Upper lobe of left lung (tissue), 6 donors: ENCODE measurements around the gene CNOT10. TPM values are rescaled to one million over a fixed set of nuclear protein-coding genes. Genes with fewer than 3 reads are reported as not detected.
"Not testable (repeated sequence)": the region's sequence is repeated elsewhere in the genome, so short reads cannot be mapped to it uniquely, and the experiment has no call there.

ENCODE experiments used
- ATAC-seq, 2 donors: fragments of 200-7000 bp; cut with Tn5 transposase; one replicate each; pipeline ENCODE4 v1.9.1; 2022; ENCODE audit warnings: mild to moderate bottlenecking in 2 of 2, moderate library complexity in 2 of 2; ENCODE audit not compliant: low FRiP score in 2 of 2
- DNase-seq, 2 donors: peaks; one replicate each; pipeline ENCODE4 v3.0.0-alpha.2; 2019 to 2020
- H3K27ac ChIP-seq, 4 donors: fragments of 200-600 bp; sonication (generic); one replicate each; pipeline ENCODE4 v1.5.1; 2016 to 2019
- H3K27me3 ChIP-seq, 4 donors: fragments of 200-600 bp; sonication (generic); one replicate each; pipeline ENCODE4 v1.5.1; 2017 to 2019
- H3K36me3 ChIP-seq, 4 donors: fragments of 200-600 bp; sonication (generic); one replicate each; pipeline ENCODE4 v1.5.1; 2016 to 2019
- H3K4me1 ChIP-seq, 4 donors: fragments of 200-600 bp; sonication (generic); one replicate each; pipeline ENCODE4 v1.5.1; 2018 to 2019
- H3K4me3 ChIP-seq, 4 donors: fragments of 200-600 bp; sonication (generic); one replicate each; pipeline ENCODE4 v1.5.1; 2017 to 2019; ENCODE audit warnings: mild to moderate bottlenecking in 2 of 4, moderate library complexity in 1 of 4
- H3K9me3 ChIP-seq, 4 donors: fragments of 200-600 bp; sonication (generic); one replicate each; pipeline ENCODE4 v1.5.1; 2018 to 2019
- CTCF ChIP-seq, 6 experiments: fragments of 450-650 bp in 4 of 6; fragments of 200-600 bp in 2 of 6; sonication (generic) in 2 of 6; IDR thresholded peaks; one replicate each; pipeline ENCODE4 v1.5.1; 2016 to 2019; ENCODE audit warnings: antibody characterized with exemption in 6 of 6
- EP300 ChIP-seq, 4 donors: sonication (generic); formaldehyde crosslinking; IDR thresholded peaks; one replicate each; pipeline ENCODE4 v1.5.1; 2017; ENCODE audit warnings: antibody characterized with exemption in 4 of 4, control low read depth in 2 of 4
- POLR2A ChIP-seq, 4 donors: fragments of 450-650 bp; IDR thresholded peaks; one replicate each; pipeline ENCODE4 v1.5.1; 2016 to 2017; ENCODE audit warnings: antibody characterized with exemption in 4 of 4, mild to moderate bottlenecking in 2 of 4
- POLR2AphosphoS5 ChIP-seq, 2 donors: sonication (generic); formaldehyde crosslinking; IDR thresholded peaks; one replicate each; pipeline ENCODE4 v1.5.1; 2017; ENCODE audit warnings: antibody characterized with exemption in 2 of 2
- WGBS, 2 donors: methylation state at CpG; one replicate each; pipeline ENCODE4 v1.1.5; 2017 to 2018; 5-methylcytosine and 5-hydroxymethylcytosine counted together
- total RNA-seq, 6 donors: library from RNA; depleted of rRNA in 4 of 6; stranded (reverse); fragments of >200 nt in 4 of 6; gene quantifications; one replicate each; pipeline versions ENCODE4 v1.1.0 to v1.2.1, GENCODE V29; 2016 to 2021
- donor health status: DM: no; HTN: no; CAD: no; lungs with moderate emphysema.
- donor health status: DM: no; HTN: yes; CAD: no; lungs with severe emphysema.

CNOT10 gene
- total RNA-seq, 6 donors from 2014 or later, result 19.1 to 47.1 (median 29.6) TPM

DNA sequence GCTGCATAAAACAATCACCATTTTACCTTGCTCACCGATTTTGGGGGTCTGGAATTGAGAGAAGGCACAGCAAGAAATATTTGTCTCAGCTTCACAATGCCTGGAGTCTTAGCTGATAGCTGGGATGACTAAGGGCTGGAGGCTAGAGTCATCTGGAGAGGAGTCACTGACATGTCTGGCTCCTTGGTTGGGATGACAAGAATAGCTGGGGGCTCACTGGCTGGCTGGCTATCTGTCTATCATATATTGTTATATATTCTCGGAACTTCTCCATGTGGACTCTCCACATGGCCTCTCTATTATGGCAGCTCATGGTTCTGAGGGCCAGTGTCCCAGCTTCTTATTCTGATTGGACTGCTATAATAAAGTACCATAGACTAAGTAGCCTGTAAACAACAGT lies 112.8 kb downstream of the CNOT10 start:
- H3K27me3 ChIP-seq, result no peaks in the 10 kb centered on the region
- WGBS, 2 donors, result 90 to 92% methylated on average over 1 to 2 of the region's 2 CpGs

GRCh38 chr3:32801440-32801839 lies 116.5 kb downstream of the CNOT10 start:
- H3K4me3 ChIP-seq, ATAC-seq, H3K27me3 ChIP-seq, H3K36me3 ChIP-seq, DNase-seq, H3K4me1 ChIP-seq, H3K27ac ChIP-seq, H3K9me3 ChIP-seq: not testable (repeated sequence)
- WGBS, 2 donors, result 91 to 95% methylated on average over 5 of the region's 5 CpGs

More for the DNA sequence above, 112.8 kb downstream of the CNOT10 start:
- Histone ChIP-seq H3K4me1 (peaks cover 0 to 16% (median 0%) of the 10 kb centered on the region in 4 donors), H3K9me3 (no peaks in the 10 kb centered on the region), H3K36me3 (no peaks in the 10 kb centered on the region), H3K27ac (no peak overlapping the region), H3K4me3 (no peak overlapping the region)
- TF ChIP-seq CTCF (IDR thresholded peaks at IDR 0.05) (no peak), POLR2A (IDR thresholded peaks at IDR 0.05) (no peak), POLR2AphosphoS5 (IDR thresholded peaks at IDR 0.05) (no peak)
- DNase-seq (no peak), ATAC-seq (no peak)

GRCh38 chr3:32813180-32813579 lies 128.2 kb downstream of the CNOT10 start:
- Histone ChIP-seq H3K27ac (no peak overlapping the region), H3K36me3 (no peaks in the 10 kb centered on the region), H3K27me3 (peaks cover 0 to 19% (median 9%) of the 10 kb centered on the region in 4 donors), H3K9me3 (no peaks in the 10 kb centered on the region), H3K4me1 (peaks cover 21 to 28% (median 22%) of the 10 kb centered on the region in 4 donors), H3K4me3 (no peak overlapping the region)
- no peak for DNase-seq
- 13 to 19% methylated on average over 2 of the region's 2 CpGs for WGBS, 2 donors
- TF ChIP-seq CTCF (IDR thresholded peaks at IDR 0.05), result no peak
- TF ChIP-seq POLR2A (IDR thresholded peaks at IDR 0.05), result no peak
- no peak for TF ChIP-seq POLR2AphosphoS5 (IDR thresholded peaks at IDR 0.05)
- TF ChIP-seq EP300 (IDR thresholded peaks at IDR 0.05), result no peak
- no peak for ATAC-seq

- Histone ChIP-seq H3K36me3 (no peaks in the 10 kb centered on the region), H3K27ac (no peak overlapping the region), H3K4me3 (no peak overlapping the region), H3K4me1 (peaks cover 21 to 37% (median 26%) of the 10 kb centered on the region in 4 donors), H3K27me3 (peaks cover 0 to 29% (median 13%) of the 10 kb centered on the region in 4 donors), H3K9me3 (no peaks in the 10 kb centered on the region)
- WGBS, 2 donors, result 67 to 68% methylated on average over 6 of the region's 6 CpGs
- DNase-seq (no peak), ATAC-seq (no peak)
- TF ChIP-seq POLR2AphosphoS5 (IDR thresholded peaks at IDR 0.05) (no peak), POLR2A (IDR thresholded peaks at IDR 0.05) (no peak), CTCF (IDR thresholded peaks at IDR 0.05) (no peak)
These were observed 129.4 kb downstream of the CNOT10 start for GRCh38 chr3:32814361-32814760.

DNA sequence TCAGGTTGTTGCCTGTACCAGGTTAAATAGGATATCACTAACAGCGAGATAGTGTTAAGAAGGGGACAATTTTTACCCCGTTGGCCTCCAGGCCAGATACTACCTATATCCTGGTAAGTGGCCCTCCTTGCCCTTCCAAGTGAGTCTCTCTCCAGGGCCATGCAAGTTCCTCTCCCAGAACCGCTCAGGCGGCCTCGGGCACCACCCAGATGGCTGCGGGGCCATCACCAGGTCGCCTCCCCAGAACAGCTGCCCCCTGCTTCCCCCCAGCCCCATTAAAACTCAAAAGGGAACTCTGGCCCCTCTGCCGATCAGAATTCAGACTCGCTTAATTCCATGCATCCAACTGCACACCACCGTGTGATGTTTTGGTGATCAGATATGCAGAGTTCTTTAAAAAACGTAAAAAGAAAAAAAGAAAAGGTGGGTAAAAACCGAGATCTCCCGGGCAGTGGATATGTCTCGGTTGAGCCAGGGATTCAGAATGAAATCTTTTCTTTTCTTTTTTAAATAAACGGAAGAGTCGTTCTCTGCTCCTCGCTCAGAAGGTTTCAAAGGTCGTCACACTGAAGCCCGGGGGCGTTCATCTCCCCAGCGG lies 131.0 kb downstream of the CNOT10 start:
- peaks cover 0 to 29% (median 14%) of the 10 kb centered on the region in 4 donors for H3K27me3 ChIP-seq
- WGBS, 2 donors, result 15 to 25% methylated on average over 21 of the region's 21 CpGs

More for the DNA sequence above, 131.0 kb downstream of the CNOT10 start:
- Histone ChIP-seq H3K27ac (no peak overlapping the region), H3K4me1 (peaks cover 21 to 41% (median 26%) of the 10 kb centered on the region in 4 donors), H3K36me3 (no peaks in the 10 kb centered on the region), H3K4me3 (peak overlapping the region in 3 of 4 donors; percentile 47 to 65 (median 59)), H3K9me3 (no peaks in the 10 kb centered on the region)
- ATAC-seq (no peak), DNase-seq (peak in 1 of 2 donors; percentile 45)
- TF ChIP-seq POLR2AphosphoS5 (IDR thresholded peaks at IDR 0.05), result no peak
- no peak for TF ChIP-seq POLR2A (IDR thresholded peaks at IDR 0.05)
- no peak for TF ChIP-seq CTCF (IDR thresholded peaks at IDR 0.05)
- no peak for TF ChIP-seq EP300 (IDR thresholded peaks at IDR 0.05)
